ENCODE results near the gene GPX3.

GPX3 gene

DNA sequence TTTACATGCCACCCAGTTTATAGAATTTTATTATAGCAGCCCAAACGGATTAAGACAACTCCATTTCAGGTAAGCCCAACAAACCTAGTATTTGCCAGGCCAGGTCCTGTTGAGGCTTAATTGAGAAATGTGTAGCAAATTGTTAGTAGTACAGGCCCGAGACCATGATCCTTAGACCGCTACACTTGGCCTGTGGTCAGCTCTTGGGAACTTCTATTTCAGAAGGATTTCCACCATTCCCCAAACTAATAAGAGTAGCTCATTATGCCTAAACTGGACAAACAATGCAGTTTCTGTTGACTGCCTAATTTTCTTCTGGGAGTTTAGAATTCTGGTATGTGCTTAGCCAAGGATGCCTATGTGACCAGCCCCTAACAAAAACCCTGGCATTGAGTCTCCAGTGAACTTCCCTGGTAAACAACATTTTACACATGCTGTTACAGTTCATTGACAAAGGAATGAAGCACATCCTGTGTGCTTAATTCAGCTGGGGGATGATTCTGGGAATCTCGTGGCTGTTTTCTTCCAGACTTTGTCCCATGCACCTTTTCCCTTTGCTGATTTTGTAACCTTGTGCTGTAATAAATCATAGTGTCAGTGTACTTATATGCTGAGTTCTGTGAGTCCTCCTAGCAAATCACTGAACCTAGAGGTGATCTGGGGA is 5.6 kb upstream of the GPX3 start:
- no peak for DNase-seq

DNA sequence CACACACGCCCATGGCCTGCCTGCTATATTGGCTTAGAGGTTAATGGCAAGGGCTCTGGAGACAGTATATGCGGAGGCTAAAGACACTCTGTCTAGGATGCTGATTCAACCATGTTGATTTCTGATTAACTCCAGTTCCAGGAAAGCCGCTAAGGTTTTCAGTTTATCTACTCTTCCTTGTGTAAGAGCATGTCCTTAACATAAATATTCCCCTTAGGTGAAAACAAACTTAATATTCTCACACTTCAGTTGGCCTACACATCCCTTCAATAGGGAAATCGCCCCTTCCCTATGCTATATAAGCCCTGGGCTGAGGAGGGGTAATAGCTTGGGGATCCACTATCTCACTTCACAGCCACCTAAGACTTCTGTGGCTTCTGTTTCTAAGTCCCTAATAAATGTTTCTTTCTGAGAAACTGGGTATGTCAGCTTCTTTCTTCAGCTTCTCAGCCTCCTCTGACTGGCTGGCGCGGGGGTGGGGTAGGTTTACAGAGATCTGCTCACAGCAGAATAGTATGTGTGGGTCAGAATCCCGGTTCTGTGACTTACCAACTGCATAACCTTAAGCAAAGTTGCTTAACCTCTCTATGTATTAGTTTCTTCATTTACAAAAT is 4.3 kb upstream of the GPX3 start:
- no peak for DNase-seq

DNA sequence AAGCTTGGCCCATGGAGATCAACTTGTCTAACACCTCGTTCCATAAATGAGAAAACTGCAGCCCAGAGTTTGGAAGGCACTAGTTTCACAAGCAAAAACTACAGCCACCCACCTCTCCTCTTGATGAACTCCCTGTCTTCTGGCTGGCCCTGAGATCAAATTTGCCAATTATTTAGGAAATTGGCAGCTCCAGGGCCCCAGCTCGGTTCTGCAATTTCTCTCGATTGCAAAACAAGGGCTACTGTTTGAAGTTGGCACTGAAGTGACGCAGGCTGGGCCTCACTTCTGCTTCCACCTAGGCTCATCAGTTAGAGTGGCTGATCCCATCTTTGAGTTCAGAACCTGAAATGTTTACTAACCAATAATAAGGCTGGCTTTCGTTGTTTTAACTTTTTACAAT is 3.7 kb upstream of the GPX3 start:
- DNase-seq, result no peak

DNA sequence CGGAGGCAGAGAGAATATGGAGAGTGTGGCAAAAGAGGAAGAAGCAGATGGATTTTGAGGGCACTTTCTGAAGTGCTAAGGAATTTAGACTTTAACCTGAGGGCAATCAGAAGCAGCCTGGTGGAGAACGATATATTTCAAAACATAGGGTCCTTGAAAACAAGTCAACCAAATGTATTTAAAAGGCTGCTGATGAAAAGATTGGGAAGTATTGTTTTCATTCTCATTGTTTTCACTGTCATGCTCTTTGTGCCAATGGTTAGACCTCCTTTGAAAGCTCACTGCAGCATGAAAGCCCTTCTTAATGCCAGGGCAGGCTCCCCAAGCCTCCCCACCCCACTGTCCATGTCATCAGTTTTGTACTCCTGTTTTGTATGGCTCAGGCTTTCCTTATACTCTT is 2.5 kb upstream of the GPX3 start:
- no peak for DNase-seq

DNA sequence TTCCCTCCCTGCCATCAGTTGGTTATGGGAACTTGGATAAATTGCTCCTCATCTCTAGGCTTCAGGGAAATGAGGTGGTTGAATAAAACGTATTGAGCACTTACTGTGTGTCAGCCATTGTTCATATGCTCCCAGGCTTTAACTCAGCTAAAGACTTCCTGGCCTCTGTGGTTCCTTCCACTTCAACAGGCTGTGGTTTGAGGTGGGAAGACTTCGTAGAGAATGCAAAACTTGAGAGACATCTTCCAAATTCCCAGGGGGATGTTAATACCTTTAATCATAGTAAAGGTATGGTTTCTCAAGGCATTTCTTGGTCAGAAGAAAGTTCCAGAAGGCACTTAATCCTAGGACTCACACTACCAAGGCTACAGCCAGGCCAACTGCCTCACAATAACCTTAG is 1.5 kb upstream of the GPX3 start:
- DNase-seq, result no peak

DNA sequence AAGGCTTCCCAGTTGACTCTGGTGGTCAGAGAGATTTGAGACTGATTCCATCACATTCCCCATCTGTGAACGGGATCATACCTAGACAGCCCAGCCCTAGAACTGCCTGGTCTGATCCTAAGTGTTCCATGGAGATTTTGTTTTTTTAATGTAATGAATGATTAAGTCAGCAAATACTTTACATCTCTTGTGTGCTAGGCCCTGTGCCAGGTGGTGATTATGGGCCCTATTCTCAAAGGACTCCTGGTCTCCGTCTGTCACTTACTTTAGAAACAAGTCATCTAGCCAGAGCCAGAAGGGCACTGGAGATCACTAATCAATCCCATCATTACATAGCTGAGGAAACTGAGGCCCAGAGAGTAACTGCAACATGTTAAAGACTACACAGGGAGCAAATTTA is 1.1 kb upstream of the GPX3 start:
- no peak for DNase-seq

DNA sequence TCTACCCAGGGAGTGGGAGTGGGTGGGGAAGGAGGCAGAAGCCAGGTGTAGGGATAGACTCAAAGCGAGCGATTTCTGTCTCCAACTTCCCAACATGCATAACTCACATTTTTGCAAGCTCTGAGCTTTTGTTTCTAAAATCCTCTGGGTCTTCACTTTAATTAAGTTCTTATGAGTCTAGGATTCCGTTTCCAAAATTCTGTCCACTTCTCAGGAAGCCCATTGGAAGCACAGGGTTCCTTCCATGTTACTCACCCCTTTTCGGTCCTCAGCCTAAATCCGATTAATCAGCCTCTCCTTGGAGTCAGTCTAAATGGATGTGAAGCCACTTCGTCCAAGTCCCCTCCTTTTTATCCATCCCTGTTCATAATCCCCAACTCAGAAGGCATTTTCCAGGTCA is 1.4 kb downstream of the GPX3 start:
- DNase-seq, result no peak

DNA sequence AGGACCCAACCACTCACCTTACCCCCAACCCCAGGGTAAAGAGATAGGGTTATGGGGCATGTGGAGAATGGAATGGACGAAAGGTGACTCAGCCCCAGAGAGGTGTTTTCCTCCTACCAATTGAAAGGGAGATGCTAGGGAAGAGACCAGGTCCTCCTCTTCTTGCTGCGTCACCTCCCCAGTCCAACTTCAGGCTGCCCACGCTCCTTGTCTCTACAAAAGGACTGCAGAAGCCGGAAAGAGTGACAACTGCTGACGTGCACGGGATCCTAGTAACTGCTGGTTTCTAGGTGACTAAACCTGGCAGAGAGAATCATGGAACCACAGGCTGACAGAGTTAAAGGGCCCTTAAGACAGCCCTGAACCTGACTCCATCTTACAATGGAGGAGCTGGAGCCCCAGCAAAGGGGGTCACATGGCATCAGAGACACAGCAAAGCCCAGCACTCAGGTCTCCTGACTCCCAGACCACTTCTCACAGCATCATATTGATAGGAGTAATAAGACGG is 2.2 kb downstream of the GPX3 start:
- no peak for DNase-seq

DNA sequence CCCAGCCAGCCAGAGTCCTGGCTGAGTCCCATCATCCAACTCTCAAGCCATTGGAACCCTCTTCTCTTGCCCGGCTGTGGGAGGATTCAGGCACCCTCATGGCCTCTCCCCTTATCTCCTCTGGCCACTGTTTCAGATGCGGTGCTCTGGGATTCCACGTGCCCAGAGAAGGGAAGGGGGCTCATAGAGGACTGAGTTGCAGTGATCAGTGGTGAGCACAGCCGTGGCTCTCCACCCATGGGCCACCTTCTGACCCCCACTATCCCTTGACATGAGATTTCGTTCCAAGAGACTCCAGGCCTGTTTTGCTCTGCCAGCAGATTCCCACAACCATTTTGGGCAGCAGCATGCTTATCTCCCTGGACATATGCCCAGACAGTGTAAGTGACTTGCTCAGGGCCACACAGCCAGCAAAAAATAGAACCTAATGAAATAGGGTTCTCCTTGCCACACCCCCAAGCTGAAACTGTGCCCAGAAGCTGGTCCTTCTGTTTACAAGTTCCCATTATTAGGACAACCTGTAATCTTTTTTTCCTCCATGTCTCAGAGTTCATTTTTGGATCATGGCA is 2.7 kb downstream of the GPX3 start:
- no peak for DNase-seq

DNA sequence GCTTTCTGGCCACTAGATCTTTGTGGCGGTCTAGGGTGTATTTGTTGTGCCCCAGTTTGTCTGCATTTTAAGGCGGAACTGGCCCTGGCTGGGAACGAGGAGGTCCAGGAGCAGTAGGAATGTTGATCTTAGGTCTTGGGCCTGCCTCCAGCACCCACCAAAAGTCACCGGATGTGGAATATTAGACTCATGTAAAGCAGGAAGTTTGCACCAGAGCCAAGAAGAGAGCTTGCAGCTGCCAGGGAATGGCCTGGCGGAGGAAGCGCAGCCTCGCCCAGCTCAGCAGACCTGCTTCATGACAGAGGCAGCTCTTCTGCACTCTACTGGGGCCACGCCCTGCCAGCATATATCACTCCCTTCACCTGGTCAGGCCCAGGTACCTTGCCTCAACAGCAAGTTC is 3.3 kb downstream of the GPX3 start:
- no peak for DNase-seq

DNA sequence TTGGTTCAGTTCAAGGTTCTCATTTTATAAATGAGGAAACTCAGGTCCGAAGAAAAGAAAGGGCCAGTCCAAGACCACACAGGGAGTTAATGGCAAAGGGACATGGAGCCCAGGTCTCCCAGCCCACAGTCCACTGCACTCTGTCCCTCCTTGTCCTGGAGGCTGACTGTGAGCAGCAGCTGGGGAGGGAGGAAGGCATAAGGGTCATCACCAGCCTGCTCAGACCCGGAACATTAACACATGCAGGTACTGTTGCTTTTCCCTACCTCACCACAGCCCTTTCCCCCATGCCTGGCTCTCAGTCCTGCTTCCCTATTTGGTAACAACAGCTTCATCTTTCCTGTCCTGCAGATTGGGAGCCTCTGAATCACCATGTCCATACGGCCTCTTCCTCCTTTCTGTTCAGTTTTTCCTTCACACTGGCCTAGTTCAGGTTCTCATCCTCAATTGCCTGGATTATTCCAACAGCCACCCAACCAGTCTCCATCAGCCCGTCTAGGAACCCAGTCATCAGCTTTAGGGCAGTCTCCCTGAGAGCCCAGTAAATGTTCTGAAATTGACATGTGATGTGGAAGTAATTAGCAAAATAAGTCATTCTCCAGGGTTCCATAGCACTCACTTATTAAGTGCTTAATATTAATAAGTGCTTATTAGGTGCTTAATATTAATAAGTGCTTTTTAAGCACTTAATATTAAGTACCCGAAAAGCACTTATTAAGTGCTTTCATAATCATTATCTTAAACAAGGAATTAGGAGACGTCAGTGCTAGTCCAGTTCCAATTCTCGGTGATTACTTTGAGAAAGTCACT is 4.3 kb downstream of the GPX3 start:
- no peak for DNase-seq

DNA sequence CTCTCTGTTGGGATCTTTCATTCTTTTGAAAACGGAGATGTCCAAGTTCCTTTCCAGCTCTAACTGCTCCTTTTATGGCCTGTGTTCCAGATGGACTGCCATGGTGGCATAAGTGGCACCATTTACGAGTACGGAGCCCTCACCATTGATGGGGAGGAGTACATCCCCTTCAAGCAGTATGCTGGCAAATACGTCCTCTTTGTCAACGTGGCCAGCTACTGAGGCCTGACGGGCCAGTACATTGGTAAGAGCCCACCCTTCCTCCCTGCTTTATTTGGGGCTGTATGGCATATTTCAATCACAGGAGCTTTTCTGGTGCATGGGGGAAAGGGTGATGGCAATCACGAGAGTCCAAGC is 4.8 kb downstream of the GPX3 start:
- DNase-seq, result no peak

DNA sequence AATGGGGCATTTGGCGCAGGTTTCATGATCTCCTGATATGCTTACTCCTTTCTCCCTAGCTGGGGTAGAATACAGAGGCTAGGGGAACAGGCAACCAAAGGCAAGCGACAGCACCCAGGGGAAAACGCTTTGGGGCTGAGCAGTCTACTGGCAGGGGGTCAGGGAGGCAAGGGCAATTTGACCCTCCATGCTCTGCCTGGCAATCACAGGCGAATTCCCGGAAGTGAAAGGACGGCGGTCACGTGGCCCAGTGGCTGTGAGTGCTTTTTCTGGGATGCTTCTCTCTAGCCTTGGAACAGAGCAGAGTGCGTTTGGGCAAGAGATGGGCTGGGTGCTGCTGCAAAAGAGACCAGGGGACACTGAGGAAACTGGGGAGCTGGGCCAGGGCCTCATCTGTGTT is 5.7 kb downstream of the GPX3 start:
- no peak for DNase-seq

DNA sequence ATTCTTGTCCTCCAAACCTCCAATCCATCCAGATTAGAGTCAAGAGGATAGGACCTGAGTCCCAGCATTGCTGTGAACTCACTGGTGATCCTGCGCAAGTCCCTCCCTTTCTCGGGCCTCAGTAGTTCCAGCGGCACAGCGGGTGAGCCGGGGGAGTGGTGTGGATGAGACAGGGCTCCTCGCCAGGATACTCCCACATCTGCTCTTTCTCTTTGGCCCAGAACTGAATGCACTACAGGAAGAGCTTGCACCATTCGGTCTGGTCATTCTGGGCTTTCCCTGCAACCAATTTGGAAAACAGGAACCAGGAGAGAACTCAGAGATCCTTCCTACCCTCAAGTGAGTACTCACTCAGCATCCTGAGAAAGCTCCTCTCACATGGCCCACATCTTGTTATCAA is 6.3 kb downstream of the GPX3 start:
- no peak for DNase-seq

DNA sequence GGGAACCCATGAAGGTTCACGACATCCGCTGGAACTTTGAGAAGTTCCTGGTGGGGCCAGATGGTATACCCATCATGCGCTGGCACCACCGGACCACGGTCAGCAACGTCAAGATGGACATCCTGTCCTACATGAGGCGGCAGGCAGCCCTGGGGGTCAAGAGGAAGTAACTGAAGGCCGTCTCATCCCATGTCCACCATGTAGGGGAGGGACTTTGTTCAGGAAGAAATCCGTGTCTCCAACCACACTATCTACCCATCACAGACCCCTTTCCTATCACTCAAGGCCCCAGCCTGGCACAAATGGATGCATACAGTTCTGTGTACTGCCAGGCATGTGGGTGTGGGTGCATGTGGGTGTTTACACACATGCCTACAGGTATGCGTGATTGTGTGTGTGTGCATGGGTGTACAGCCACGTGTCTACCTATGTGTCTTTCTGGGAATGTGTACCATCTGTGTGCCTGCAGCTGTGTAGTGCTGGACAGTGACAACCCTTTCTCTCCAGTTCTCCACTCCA is 7.6 kb downstream of the GPX3 start:
- no peak for DNase-seq

DNA sequence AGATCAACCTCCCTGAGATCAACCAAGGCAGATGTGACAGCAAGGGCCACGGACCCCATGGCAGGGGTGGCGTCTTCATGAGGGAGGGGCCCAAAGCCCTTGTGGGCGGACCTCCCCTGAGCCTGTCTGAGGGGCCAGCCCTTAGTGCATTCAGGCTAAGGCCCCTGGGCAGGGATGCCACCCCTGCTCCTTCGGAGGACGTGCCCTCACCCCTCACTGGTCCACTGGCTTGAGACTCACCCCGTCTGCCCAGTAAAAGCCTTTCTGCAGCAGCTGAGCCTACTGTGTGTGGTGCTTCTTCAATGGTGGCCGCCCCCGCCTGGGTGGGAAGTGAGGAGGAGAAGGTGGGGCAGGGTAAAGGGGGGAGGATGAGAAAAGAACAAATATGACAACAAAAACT is 8.3 kb downstream of the GPX3 start:
- no peak for DNase-seq

DNA sequence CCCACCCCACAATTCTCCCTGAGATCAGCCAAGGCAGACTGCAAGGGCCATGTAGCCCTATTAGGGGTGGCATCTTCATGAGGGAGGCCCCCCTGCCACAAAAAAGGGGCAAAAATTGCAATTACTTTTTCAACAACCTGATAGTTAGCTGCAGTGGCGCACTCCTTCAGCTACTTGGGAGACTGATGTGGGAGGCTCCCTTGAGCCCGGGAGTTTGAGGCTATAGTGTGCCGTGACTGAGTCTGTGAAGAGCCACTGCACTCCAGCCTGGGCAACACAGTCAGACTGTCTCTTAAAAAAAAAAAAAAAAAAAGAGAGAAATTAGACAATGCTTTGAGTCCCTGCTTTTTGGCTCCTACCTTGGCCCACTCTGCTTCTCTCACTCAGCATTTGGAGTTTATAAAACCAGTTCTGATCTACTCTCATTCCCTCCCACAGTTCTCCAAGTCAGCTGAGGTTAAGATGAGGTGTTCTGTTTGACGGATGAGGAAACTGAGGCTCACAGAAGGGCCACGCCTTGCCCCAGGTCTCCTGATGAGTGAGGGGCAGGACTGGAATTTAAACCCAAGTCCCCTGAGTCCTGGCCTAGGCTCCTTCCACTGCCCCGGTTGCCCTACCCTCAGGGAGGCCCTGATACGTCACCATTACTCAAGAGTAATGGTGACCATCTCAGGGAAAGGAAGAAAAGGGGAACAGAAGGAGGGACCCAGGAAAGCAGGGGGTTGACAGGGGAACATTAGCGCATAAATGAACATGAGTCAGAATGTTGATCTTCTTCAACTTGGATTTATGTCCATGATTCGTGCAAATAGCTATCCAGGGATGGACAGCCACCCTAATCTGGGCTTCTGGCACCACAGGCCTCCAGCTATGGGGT is 9.0 kb downstream of the GPX3 start:
- no peak for DNase-seq

DNA sequence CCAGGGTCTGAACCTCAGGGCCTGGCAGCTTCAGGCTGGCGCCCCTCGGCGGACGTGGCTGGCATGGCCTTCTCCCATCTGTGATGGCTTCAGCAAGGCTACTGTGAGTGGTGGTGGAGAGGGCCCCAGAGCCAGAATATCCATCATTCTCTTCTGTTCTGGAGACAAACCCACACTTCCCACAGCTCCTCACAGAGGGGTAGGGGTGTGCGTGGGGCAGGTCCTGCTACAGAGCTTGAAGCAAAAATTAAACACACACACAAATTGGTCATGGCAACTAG is 9.6 kb downstream of the GPX3 start:
- DNase-seq, result no peak

DNA sequence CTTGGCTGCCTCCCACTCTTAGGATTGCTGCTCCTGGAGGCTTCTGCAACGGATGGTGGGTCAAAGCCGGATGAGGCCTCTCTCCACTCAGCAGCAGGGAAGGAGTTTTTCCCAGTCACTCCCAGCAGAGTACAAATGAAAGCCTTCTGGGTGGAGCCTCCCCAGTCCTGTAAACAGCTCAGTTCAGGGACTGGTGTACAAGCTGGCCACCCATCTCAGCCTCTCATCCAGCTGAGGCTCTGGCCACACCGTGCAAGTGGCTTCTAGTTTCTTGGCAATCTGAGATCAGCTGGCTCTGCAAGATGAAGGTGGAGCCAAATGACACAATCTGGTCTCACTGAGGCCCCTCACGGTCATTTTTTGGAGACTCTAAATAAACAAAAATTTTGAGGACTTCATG is 10.0 kb downstream of the GPX3 start:
- no peak for DNase-seq

DNA sequence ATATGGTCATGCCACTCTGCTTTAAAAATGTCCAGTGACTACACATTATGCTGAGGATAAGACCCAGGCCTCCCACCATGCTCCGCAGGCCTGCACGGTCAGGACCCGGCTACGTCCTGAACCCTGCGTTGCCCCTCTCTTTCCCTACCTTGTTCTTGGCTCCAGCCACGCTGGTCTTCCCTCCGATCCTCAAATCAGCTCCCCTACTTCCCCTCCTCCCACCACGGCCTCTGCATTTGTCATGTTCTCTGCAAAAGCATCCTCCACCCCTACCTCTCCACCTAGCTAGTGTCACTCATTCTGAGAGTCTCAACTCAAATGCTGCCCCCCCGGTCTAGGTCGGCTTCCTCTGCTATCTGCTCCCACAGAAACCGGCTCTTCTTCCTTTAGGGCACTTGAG is 11.2 kb downstream of the GPX3 start:
- no peak for DNase-seq

DNA sequence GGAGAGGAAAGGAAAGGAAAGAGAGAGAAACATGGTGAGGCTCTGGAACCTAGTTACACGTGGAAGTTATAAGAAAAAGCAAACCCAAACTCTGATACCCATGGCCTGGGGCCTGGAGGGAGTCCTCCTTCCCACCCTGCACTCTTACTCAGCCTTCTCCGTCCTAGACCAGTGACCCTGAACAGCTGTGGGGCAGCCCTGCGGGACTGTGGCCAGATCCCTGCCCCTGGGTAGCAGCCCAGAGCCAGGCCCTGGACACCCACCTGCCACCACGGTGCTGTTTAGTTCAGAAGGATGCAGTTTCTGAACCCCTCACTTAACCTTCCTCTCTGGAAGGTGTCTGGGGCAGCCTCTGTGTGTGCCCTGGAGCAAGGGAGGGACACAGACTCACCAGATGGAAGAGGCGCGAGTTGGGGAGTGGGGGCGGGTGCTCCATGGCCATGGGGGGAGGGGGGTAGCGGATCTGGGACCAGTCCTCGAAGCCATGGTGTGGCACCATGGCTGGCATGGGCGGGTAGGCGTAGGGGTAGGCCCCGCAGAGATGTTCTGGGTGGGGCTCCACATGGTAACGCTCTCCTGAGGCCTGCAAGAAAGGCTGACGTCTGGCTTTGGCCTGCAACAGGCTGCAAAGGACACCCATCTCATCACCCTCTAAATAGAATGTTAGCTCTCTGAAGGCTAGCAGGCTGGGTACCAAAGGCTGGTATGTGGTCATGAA is 13.0 kb downstream of the GPX3 start:
- no peak for DNase-seq

Data from amniotic stem cell (primary cell).